ENCODE data around the gene TNFRSF14. TPM values are rescaled to one million over a fixed set of nuclear protein-coding genes. Genes with fewer than 3 reads are reported as not detected.
"Not testable (repeated sequence)": the region's sequence is repeated elsewhere in the genome, so short reads cannot be mapped to it uniquely, and the experiment has no call there.

The TNFRSF14 gene
- total and polyA plus RNA-seq, 4 donors: 14.8 to 38.1 (median 29.1) TPM

DNA sequence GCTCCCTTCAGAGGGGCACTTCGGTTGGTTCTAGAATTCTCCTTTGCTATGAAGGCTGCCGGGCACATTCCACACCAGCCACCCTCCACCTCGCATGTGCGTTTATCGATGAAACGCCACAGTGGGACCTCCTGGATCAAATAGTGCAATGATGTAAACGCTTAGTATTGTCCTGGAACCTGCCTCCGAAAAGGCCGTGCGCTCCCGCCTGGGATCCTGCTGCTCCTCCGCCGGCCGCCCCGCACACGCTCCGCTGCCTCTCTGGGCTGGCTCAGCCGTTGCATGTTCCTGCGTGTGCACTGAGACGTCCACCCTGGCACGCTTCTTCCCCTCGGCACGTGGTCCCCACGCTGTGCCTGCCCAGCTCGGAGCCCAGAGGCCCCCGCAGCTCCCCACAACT, 4.0 kb upstream of the TNFRSF14 start:
- H3K4me1 ChIP-seq (ENCODE audit: control insufficient read depth in 4 of 4, insufficient read depth in 4 of 4, low read length in 3 of 4): peaks cover 12 to 37% (median 27%) of the 10 kb centered on the region in 4 donors
- H3K36me3 ChIP-seq (ENCODE audit: control insufficient read depth in 4 of 4, insufficient read depth in 3 of 4, low read depth in 1 of 4, low read length in 3 of 4): no peaks in the 10 kb centered on the region
- no peak overlapping the region for H3K9ac ChIP-seq (ENCODE audit: low read depth in 1 of 2, low read length in 2 of 2)
- no peak overlapping the region for H3K27ac ChIP-seq (ENCODE audit: low read depth in 1 of 2, low read length in 2 of 2)
- no peak for TF ChIP-seq RXRA (IDR thresholded peaks at IDR 0.05)
- TF ChIP-seq GABPA (IDR thresholded peaks at IDR 0.05 in 1 of 2, conservative IDR thresholded peaks at IDR 0.05 in 1 of 2): no peak
- TF ChIP-seq JUND (IDR thresholded peaks at IDR 0.05): no peak
- TF ChIP-seq, protein P1, sequence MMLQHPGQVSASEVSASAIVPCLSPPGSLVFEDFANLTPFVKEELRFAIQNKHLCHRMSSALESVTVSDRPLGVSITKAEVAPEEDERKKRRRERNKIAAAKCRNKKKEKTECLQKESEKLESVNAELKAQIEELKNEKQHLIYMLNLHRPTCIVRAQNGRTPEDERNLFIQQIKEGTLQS (IDR thresholded peaks at IDR 0.05): no peak
- TF ChIP-seq, protein P2, sequence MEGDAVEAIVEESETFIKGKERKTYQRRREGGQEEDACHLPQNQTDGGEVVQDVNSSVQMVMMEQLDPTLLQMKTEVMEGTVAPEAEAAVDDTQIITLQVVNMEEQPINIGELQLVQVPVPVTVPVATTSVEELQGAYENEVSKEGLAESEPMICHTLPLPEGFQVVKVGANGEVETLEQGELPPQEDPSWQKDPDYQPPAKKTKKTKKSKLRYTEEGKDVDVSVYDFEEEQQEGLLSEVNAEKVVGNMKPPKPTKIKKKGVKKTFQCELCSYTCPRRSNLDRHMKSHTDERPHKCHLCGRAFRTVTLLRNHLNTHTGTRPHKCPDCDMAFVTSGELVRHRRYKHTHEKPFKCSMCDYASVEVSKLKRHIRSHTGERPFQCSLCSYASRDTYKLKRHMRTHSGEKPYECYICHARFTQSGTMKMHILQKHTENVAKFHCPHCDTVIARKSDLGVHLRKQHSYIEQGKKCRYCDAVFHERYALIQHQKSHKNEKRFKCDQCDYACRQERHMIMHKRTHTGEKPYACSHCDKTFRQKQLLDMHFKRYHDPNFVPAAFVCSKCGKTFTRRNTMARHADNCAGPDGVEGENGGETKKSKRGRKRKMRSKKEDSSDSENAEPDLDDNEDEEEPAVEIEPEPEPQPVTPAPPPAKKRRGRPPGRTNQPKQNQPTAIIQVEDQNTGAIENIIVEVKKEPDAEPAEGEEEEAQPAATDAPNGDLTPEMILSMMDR (IDR thresholded peaks at IDR 0.05; ENCODE audit: low read depth, low read length, missing input control): no peak
- no peak for TF ChIP-seq HNF4G (IDR thresholded peaks at IDR 0.05)
- TF ChIP-seq HNF4A (conservative IDR thresholded peaks at IDR 0.05): no peak
- no peak for TF ChIP-seq YY1 (IDR thresholded peaks at IDR 0.05)
- TF ChIP-seq, protein P3, sequence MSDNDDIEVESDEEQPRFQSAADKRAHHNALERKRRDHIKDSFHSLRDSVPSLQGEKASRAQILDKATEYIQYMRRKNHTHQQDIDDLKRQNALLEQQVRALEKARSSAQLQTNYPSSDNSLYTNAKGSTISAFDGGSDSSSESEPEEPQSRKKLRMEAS (IDR thresholded peaks at IDR 0.05): no peak
- TF ChIP-seq, protein P4, sequence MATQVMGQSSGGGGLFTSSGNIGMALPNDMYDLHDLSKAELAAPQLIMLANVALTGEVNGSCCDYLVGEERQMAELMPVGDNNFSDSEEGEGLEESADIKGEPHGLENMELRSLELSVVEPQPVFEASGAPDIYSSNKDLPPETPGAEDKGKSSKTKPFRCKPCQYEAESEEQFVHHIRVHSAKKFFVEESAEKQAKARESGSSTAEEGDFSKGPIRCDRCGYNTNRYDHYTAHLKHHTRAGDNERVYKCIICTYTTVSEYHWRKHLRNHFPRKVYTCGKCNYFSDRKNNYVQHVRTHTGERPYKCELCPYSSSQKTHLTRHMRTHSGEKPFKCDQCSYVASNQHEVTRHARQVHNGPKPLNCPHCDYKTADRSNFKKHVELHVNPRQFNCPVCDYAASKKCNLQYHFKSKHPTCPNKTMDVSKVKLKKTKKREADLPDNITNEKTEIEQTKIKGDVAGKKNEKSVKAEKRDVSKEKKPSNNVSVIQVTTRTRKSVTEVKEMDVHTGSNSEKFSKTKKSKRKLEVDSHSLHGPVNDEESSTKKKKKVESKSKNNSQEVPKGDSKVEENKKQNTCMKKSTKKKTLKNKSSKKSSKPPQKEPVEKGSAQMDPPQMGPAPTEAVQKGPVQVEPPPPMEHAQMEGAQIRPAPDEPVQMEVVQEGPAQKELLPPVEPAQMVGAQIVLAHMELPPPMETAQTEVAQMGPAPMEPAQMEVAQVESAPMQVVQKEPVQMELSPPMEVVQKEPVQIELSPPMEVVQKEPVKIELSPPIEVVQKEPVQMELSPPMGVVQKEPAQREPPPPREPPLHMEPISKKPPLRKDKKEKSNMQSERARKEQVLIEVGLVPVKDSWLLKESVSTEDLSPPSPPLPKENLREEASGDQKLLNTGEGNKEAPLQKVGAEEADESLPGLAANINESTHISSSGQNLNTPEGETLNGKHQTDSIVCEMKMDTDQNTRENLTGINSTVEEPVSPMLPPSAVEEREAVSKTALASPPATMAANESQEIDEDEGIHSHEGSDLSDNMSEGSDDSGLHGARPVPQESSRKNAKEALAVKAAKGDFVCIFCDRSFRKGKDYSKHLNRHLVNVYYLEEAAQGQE (IDR thresholded peaks at IDR 0.05): no peak
- TF ChIP-seq FOXA2 (IDR thresholded peaks at IDR 0.05): no peak
- TF ChIP-seq TAF1 (conservative IDR thresholded peaks at IDR 0.05): no peak
- TF ChIP-seq SP1 (IDR thresholded peaks at IDR 0.05): no peak
- no peak for TF ChIP-seq FOXA1 (IDR thresholded peaks at IDR 0.05)
- no peak for TF ChIP-seq NR2F2 (IDR thresholded peaks at IDR 0.05)
- TF ChIP-seq EGR1 (IDR thresholded peaks at IDR 0.05; ENCODE audit: low read depth in 2 of 2): no peak
- no peak for DNase-seq (ENCODE audit: low spot score)
- 98% methylated on average over 26 of the region's 26 CpGs for WGBS
- H3K4me3 ChIP-seq (ENCODE audit: low read depth in 1 of 3, low read length in 3 of 3): no peak overlapping the region
- H3K27me3 ChIP-seq (ENCODE audit: control insufficient read depth in 4 of 4, insufficient read depth in 4 of 4, low read length in 3 of 4): no peaks in the 10 kb centered on the region
- H3K9me3 ChIP-seq (ENCODE audit: control insufficient read depth in 4 of 4, low read length in 3 of 4): no peaks in the 10 kb centered on the region

DNA sequence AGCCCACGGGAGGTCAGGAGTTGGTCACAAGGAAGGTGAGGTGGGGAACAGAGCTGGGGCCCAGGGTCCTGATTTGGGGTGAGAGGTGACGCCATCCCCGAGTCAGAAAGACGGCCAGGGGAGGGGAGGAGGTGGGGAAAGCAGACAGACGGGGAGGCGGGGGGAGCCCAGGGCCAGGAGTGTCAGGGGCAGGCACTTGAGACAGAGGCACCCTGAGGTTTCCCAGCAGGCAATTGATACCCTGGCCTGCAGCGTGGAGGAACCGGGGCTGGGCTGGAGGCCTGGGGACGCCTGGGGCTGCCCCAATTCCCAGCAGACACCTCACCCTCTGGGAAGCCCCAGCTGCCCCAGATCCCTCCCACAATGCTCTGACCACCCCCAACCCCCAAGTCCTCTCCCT, 3.1 kb upstream of the TNFRSF14 start:
- 73% methylated on average over 9 of the region's 9 CpGs for WGBS
- not testable (repeated sequence) for H3K9ac ChIP-seq (ENCODE audit: low read depth in 1 of 2, low read length in 2 of 2); H3K4me3 ChIP-seq (ENCODE audit: low read depth in 1 of 3, low read length in 3 of 3); H3K27ac ChIP-seq (ENCODE audit: low read depth in 1 of 2, low read length in 2 of 2); H3K27me3 ChIP-seq (ENCODE audit: control insufficient read depth in 4 of 4, insufficient read depth in 4 of 4, low read length in 3 of 4); H3K9me3 ChIP-seq (ENCODE audit: control insufficient read depth in 4 of 4, low read length in 3 of 4); H3K36me3 ChIP-seq (ENCODE audit: control insufficient read depth in 4 of 4, insufficient read depth in 3 of 4, low read depth in 1 of 4, low read length in 3 of 4); DNase-seq (ENCODE audit: low spot score)
- peaks cover 11 to 37% (median 25%) of the 10 kb centered on the region in 4 donors for H3K4me1 ChIP-seq (ENCODE audit: control insufficient read depth in 4 of 4, insufficient read depth in 4 of 4, low read length in 3 of 4)
